ENCODE data around the gene NPIPB8. TPM values are rescaled to one million over a fixed set of nuclear protein-coding genes. Genes with fewer than 3 reads are reported as not detected.
"Not testable (repeated sequence)": the region's sequence is repeated elsewhere in the genome, so short reads cannot be mapped to it uniquely, and the experiment has no call there.

NPIPB8 gene
- total RNA-seq, 4 donors from 2014 or later = 0.22 TPM; not detected in 3

- DNase-seq = no peak
- H3K27ac ChIP-seq = no peak overlapping the region
- WGBS, 2 donors = 66 to 67% methylated on average over 7 of the region's 7 CpGs
- no peaks in the 10 kb centered on the region for H3K9me3 ChIP-seq
- H3K36me3 ChIP-seq = peaks cover 0 to 4% (median 0%) of the 10 kb centered on the region in 3 donors
- TF ChIP-seq CTCF (IDR thresholded peaks at IDR 0.05) = no peak
- TF ChIP-seq POLR2A (IDR thresholded peaks at IDR 0.05) = no peak
- H3K27me3 ChIP-seq = peaks cover 0 to 6% (median 0%) of the 10 kb centered on the region in 4 donors
- H3K4me1 ChIP-seq = peaks cover 0 to 2% (median 0%) of the 10 kb centered on the region in 3 donors
- no peak overlapping the region for H3K4me3 ChIP-seq
- intact Hi-C loops (cut with DNase I) = no loop called here
Measured at GRCh38 chr16:28616636-28617035, 21.2 kb upstream of the NPIPB8 start.

DNA sequence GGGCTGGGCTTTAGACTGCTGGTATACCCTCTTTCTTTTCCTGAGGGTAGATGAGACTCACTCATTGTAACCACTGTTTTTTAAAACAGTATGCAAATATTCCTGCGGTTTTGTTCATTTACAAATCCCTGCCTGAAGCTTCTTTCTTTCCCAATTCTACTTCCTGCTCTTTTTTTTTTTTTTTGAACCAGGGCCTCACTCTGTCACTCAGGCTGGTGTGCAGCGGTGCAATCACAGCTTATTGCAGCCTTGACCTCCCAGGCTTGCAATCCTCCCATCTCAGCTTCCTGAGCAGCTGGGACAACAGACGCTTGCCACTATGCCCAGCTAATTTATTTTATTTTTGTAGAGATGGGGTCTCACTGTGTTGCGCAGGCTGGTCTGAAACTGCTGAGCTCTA, 20.0 kb upstream of the NPIPB8 start:
- Histone ChIP-seq H3K27ac (no peak overlapping the region), H3K4me3 (no peak overlapping the region), H3K27me3 (peaks cover 0 to 6% (median 0%) of the 10 kb centered on the region in 4 donors), H3K4me1 (peaks cover 0 to 14% (median 6%) of the 10 kb centered on the region in 3 donors), H3K36me3 (peaks cover 0 to 4% (median 0%) of the 10 kb centered on the region in 3 donors), H3K9me3 (no peaks in the 10 kb centered on the region)
- TF ChIP-seq CTCF (IDR thresholded peaks at IDR 0.05) (no peak), POLR2A (IDR thresholded peaks at IDR 0.05) (no peak)
- 40 to 49% methylated on average over 4 of the region's 4 CpGs for WGBS, 2 donors
- intact Hi-C loops (cut with DNase I) = no loop called here
- no peak for DNase-seq

DNA sequence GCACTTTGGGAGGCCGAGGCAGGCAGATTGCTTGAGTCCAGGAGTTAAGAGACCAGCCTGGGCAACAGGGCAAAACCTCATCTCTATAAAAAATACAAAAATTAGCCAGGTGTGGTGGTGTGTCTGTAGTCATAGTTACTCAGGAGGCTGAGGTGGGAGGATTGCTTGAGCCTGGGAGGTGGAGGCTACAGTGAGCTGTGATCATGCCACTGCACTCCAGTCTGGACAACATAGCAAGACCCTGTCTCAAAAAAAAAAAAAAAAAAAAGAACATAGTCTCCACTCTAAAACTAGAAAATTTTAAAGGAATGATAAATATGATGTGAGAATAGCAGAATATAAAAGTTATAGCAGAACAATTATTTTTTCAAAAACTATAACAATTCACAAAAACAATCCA, 17.5 kb upstream of the NPIPB8 start:
- 89% methylated on average over 1 of the region's 1 CpG; no CpG with 5 or more reads in 1 of the 2 donors for WGBS, 2 donors
- H3K9me3 ChIP-seq; intact Hi-C loops (cut with DNase I): not testable (repeated sequence)

DNA sequence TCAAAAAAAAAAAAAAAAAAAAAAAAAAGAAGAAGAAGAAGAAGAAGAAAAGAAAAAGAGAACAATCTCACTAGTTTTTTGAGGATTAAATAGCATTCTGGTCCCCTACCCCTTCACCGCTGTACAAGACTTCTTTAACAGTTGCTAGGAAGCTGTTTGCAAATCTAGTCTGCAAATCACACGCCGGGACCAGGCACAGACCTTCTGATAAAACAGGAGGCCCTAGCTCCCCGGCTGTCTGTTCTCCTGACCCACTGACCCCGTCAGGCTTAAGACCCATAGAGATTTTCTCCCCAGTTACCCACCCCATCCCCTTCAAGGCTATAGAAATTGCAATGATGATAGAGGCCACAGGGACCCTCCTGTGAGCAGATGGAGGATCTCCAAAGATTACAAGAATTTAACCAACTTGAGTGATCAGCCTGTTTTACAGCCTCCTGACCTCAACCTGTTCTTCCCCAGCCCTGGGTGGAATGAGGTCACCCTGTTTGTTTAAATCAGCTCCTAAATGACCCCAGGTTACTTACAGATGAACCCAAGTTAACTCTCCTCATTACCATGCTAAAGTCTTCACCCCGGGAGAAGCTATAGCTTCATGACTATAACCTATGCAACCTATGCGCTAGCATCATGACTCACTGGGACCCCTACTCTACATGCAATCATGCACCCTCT, 16.2 kb upstream of the NPIPB8 start:
- Histone ChIP-seq H3K4me1 (peaks cover 7 to 25% (median 7%) of the 10 kb centered on the region in 3 donors), H3K27me3 (peaks cover 0 to 7% (median 0%) of the 10 kb centered on the region in 4 donors), H3K9me3 (no peaks in the 10 kb centered on the region), H3K27ac (no peak overlapping the region), H3K4me3 (no peak overlapping the region), H3K36me3 (peaks cover 0 to 4% (median 0%) of the 10 kb centered on the region in 3 donors)
- WGBS, 2 donors = 81 to 82% methylated on average over 7 of the region's 7 CpGs
- no peak for DNase-seq
- intact Hi-C loops (cut with DNase I) = no loop called here
- TF ChIP-seq CTCF (IDR thresholded peaks at IDR 0.05) = no peak
- TF ChIP-seq POLR2A (IDR thresholded peaks at IDR 0.05) = no peak

More for the DNA sequence above, 17.5 kb upstream of the NPIPB8 start:
- not testable (repeated sequence) for DNase-seq, H3K4me3 ChIP-seq, H3K27me3 ChIP-seq, H3K36me3 ChIP-seq, H3K27ac ChIP-seq
- H3K4me1 ChIP-seq = peaks cover 7 to 25% (median 7%) of the 10 kb centered on the region in 3 donors

DNA sequence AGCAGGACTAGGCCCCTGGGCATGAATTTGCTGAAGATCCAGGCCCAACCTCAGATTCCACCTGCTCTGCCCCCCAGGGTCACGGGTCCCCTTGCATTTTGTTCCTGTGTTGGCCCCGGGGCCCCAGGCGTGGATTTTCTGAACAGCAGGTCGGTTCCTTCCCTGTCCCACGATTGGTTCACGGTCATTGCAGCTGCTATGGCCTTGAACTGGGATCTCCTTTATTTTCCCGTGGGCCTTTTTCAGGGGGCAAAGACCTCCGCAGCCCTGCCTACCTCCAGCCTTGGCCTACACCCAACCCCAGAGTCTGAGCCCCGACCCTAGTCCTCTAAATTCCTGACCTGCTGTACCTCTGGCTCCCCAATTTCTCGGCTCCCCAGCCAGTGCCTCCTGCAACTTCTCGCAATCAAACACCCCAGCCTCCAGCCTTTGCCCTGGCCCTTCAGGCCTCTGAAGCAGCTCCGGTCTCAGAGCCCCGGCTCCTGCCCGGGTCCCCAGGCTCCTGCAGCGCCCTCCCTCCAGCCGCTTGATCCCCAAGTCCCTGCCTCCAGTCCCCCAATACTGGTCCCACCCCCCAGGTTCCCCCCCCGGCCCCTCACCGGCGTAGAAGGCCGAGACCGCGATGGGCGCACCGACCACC, 15.2 kb upstream of the NPIPB8 start:
- DNase-seq; intact Hi-C loops (cut with DNase I); H3K36me3 ChIP-seq; H3K27me3 ChIP-seq; H3K9me3 ChIP-seq: not testable (repeated sequence)
- WGBS, 2 donors = 45 to 53% methylated on average over 11 to 16 of the region's 24 CpGs
- Histone ChIP-seq H3K4me1 (peaks cover 7 to 25% (median 7%) of the 10 kb centered on the region in 3 donors), H3K27ac (peak overlapping the region; percentile 3 to 50 (median 40)), H3K4me3 (peak overlapping the region; percentile 27 to 68 (median 54))

- 0 to 8% methylated on average over 2 to 8 of the region's 68 CpGs for WGBS, 2 donors
- peak in 1 of 4 donors; percentile 35 for TF ChIP-seq POLR2A (IDR thresholded peaks at IDR 0.05)
- peak in 1 of 6 experiments; percentile 19 for TF ChIP-seq CTCF (IDR thresholded peaks at IDR 0.05)
- Histone ChIP-seq H3K9me3 (no peaks in the 10 kb centered on the region), H3K27me3 (peaks cover 0 to 7% (median 0%) of the 10 kb centered on the region in 4 donors), H3K36me3 (peaks cover 0 to 4% (median 0%) of the 10 kb centered on the region in 3 donors), H3K27ac (peak overlapping the region; percentile 3 to 50 (median 40)), H3K4me3 (peak overlapping the region; percentile 27 to 68 (median 54)), H3K4me1 (peaks cover 7 to 25% (median 7%) of the 10 kb centered on the region in 3 donors)
- intact Hi-C loops (cut with DNase I) = no loop called here
- no peak for DNase-seq
Measured at GRCh38 chr16:28623172-28623711, 14.6 kb upstream of the NPIPB8 start.

- H3K27me3 ChIP-seq; DNase-seq; intact Hi-C loops (cut with DNase I); H3K4me1 ChIP-seq; H3K27ac ChIP-seq; H3K9me3 ChIP-seq; H3K4me3 ChIP-seq; H3K36me3 ChIP-seq: not testable (repeated sequence)
- WGBS, 2 donors = 74 to 75% methylated on average over 3 to 4 of the region's 5 CpGs
Measured at GRCh38 chr16:28630905-28631304, 7.0 kb upstream of the NPIPB8 start.

DNA sequence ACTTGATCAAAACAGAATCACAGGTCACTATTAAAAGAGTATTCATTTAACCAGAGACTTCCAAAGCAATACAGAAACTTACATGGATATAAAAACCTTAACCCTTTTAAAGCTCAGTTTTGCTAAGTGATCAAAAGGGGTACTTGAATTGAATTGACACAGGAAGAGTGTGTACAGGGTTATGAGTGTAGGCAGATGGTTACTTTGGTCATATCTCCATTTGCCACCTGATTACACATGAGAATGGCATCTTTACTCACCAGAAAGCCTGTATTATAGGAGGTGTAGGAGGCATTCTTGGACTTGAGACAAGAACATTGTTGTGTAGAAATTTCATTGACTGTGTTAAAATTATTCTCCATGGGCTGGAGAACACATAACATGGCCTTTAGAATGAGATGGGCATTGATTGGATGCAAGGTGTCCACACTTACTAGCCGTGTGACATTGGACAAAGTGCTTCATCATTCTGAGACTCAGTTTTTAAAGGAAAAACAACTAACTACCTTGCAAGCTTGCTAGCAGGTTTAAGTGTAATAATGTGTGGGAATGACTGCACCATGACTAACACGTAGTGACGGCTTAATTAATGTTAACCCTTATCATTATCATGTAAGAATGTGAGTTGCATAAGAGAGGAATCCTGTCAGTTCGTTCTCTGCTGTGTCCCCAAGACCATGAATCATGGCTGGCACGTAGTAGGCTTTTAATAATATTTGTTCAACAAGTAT, 1.6 kb upstream of the NPIPB8 start:
- intact Hi-C loops (cut with DNase I); H3K36me3 ChIP-seq; H3K27me3 ChIP-seq; DNase-seq; H3K9me3 ChIP-seq; H3K4me3 ChIP-seq: not testable (repeated sequence)
- WGBS, 2 donors = 29 to 43% methylated on average over 3 to 5 of the region's 5 CpGs
- Histone ChIP-seq H3K4me1 (peaks cover 0 to 13% (median 0%) of the 10 kb centered on the region in 3 donors), H3K27ac (peak overlapping the region in 3 of 4 donors; percentile 33 to 59 (median 46))
